Heart left ventricle (tissue), 16 donors: Measurements from ENCODE around the gene NTRK3. TPM values are rescaled to one million over a fixed set of nuclear protein-coding genes. Genes with fewer than 3 reads are reported as not detected.

Experiments
- ATAC-seq, 4 donors: fragments of 200-7000 bp; cut with Tn5 transposase; one replicate each; pipeline ENCODE4 v1.9.1; 2020 to 2022; ENCODE audit warnings: moderate library complexity in 4 of 4, mild to moderate bottlenecking in 3 of 4, moderate number of reproducible peaks in 1 of 4
- DNase-seq, 5 donors: peaks; one replicate each; pipeline ENCODE4 v3.0.0-alpha.2; 2020
- H3K27ac ChIP-seq, 12 donors: fragments of 200-600 bp; sonication (generic) in 4 of 12; one replicate each; pipeline versions ENCODE4 v1.5.0 to v1.8.0; 2016 to 2022; ENCODE audit warnings: mild to moderate bottlenecking in 2 of 12
- H3K27me3 ChIP-seq, 9 donors: fragments of 200-600 bp; sonication (generic) in 2 of 9; one replicate each; pipeline versions ENCODE4 v1.5.1 to v1.8.0; 2016 to 2022; ENCODE audit warnings: mild to moderate bottlenecking in 3 of 9
- H3K36me3 ChIP-seq, 9 donors: fragments of 200-600 bp; sonication (generic) in 2 of 9; one replicate each; pipeline versions ENCODE4 v1.5.0 to v1.8.0; 2018 to 2022; ENCODE audit warnings: mild to moderate bottlenecking in 2 of 9
- H3K4me1 ChIP-seq, 12 donors: fragments of 200-600 bp; sonication (generic) in 4 of 12; one replicate each; pipeline versions ENCODE4 v1.5.0 to v1.8.0; 2016 to 2022; ENCODE audit warnings: mild to moderate bottlenecking in 3 of 12
- H3K4me3 ChIP-seq, 12 donors: fragments of 200-600 bp; sonication (generic) in 4 of 12; one replicate each; pipeline versions ENCODE4 v1.5.0 to v1.8.0; 2017 to 2022; ENCODE audit warnings: mild to moderate bottlenecking in 9 of 12, moderate library complexity in 4 of 12
- H3K9me3 ChIP-seq, 12 donors: fragments of 200-600 bp; sonication (generic) in 4 of 12; one replicate each; pipeline versions ENCODE4 v1.5.0 to v1.8.0; 2016 to 2022; ENCODE audit warnings: mild to moderate bottlenecking in 1 of 12
- POLR2A ChIP-seq, 2 donors: fragments of 450-650 bp; IDR thresholded peaks; one replicate each; pipeline ENCODE4 v1.6.1; 2017; ENCODE audit warnings: antibody characterized with exemption in 2 of 2, mild to moderate bottlenecking in 2 of 2, moderate library complexity in 2 of 2
- WGBS, 4 donors: extraction: QIAGEN DNeasy Blood & Tissue Kit in 2 of 4; methylation state at CpG; one replicate each; pipeline versions ENCODE4 v1.1.5 to v1.1.7; 2013 to 2018; 5-methylcytosine and 5-hydroxymethylcytosine counted together
- intact Hi-C, 10 donors: fragments of 100-400 bp; cut with DNase I; formaldehyde crosslinking; loops; one replicate each; pipeline versions ENCODE4 v1.11.1 to v1.14.2; 2022
- polyA plus RNA-seq, 2 donors: library from polyadenylated mRNA; stranded (reverse); fragments of 200-250 nt; gene quantifications; one replicate each; pipeline ENCODE4 v1.2.3, GENCODE V29; 2013
- total RNA-seq, 9 donors: library from RNA; depleted of rRNA in 2 of 9; stranded (reverse); fragments of >200 nt in 2 of 9; fragmentation: NEBNext Ultra II Directional in 3 of 9; extraction: Animal tissue kit (Norgen Biotek cat#: 25700) in 3 of 9; gene quantifications; one replicate each; pipeline versions ENCODE4 v1.1.0 to v1.2.4, GENCODE V29; 2016 to 2023
- TF ChIP-seq, protein P1 (sequence below), 12 donors: fragments of 200-600 bp; sonication (generic) in 4 of 12; IDR thresholded peaks; one replicate each; pipeline versions ENCODE4 v1.5.0 to v1.8.0; 2018 to 2022; ENCODE audit warnings: antibody characterized with exemption in 12 of 12, mild to moderate bottlenecking in 5 of 12
- donor health status: ischemic (EF 13 %, LVEDD 7.1; RV severe dilation, severe dysfunction).
- donor health status: healthy with polysubstance abuse.
- donor health status: DM: no; HTN: yes; CAD: no.
- donor health status: DM: no; HTN: no; CAD: no.
- donor health status: ischemic (EF 25% LVEDD 6.9; RV normal size, moderate dysfunction).
- donor health status: ischemic (EF 25% LVEDD 5.7; RV mildly dilated, moderate dysfunction).
- donor health status: healthy.
- donor health status: DM: yes; HTN: yes; CAD: no.
- donor health status: ischemic (EF 35%, LVEDD 5.7; RV mildly dilated, moderate dysfunction).
- donor health status: nonischemic (EF 11% LVEDD 7.7; RV severe dilation, severe dysfunction).
- donor health status: DM: yes; HTN: yes; CAD: no.
- donor health status: PGD.
- donor health status: ischemic (EF 29% LVEDD 5.4; RV normal size, mild dysfunction).
- donor health status: nonischemic (EF 23%, LVEDD 6.1; RV moderate dilation, normal function).

Gene NTRK3
- total and polyA plus RNA-seq, 11 donors: 0.53 to 6.8 (median 2.0) TPM

- Histone ChIP-seq H3K4me3 (no peak overlapping the region), H3K36me3 (no peaks in the 10 kb centered on the region), H3K9me3 (no peaks in the 10 kb centered on the region), H3K27me3 (peaks cover 0 to 4% (median 0%) of the 10 kb centered on the region in 9 donors), H3K4me1 (no peaks in the 10 kb centered on the region), H3K27ac (no peak overlapping the region)
- intact Hi-C loops: no loop called here
- no peak for ATAC-seq
- WGBS, 4 donors: 78 to 87% (median 84%) methylated on average over 12 of the region's 12 CpGs
- DNase-seq: no peak
- TF ChIP-seq, protein P1, sequence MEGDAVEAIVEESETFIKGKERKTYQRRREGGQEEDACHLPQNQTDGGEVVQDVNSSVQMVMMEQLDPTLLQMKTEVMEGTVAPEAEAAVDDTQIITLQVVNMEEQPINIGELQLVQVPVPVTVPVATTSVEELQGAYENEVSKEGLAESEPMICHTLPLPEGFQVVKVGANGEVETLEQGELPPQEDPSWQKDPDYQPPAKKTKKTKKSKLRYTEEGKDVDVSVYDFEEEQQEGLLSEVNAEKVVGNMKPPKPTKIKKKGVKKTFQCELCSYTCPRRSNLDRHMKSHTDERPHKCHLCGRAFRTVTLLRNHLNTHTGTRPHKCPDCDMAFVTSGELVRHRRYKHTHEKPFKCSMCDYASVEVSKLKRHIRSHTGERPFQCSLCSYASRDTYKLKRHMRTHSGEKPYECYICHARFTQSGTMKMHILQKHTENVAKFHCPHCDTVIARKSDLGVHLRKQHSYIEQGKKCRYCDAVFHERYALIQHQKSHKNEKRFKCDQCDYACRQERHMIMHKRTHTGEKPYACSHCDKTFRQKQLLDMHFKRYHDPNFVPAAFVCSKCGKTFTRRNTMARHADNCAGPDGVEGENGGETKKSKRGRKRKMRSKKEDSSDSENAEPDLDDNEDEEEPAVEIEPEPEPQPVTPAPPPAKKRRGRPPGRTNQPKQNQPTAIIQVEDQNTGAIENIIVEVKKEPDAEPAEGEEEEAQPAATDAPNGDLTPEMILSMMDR (IDR thresholded peaks at IDR 0.05): no peak
- no peak for TF ChIP-seq POLR2A (IDR thresholded peaks at IDR 0.05)
These were observed 147.5 kb downstream of the NTRK3 start for GRCh38 chr15:88108991-88109390.

- ATAC-seq (no peak), DNase-seq (no peak)
- Histone ChIP-seq H3K4me1 (no peaks in the 10 kb centered on the region), H3K27ac (no peak overlapping the region), H3K9me3 (no peaks in the 10 kb centered on the region), H3K27me3 (peaks cover 0 to 4% (median 0%) of the 10 kb centered on the region in 9 donors), H3K4me3 (no peak overlapping the region), H3K36me3 (no peaks in the 10 kb centered on the region)
- intact Hi-C loops: no loop called here
- no peak for TF ChIP-seq POLR2A (IDR thresholded peaks at IDR 0.05)
- TF ChIP-seq, protein P1 (IDR thresholded peaks at IDR 0.05): no peak
These were observed 148.1 kb downstream of the NTRK3 start for GRCh38 chr15:88108477-88108876.

GRCh38 chr15:88106074-88106473, 150.5 kb downstream of the NTRK3 start:
- WGBS, 4 donors: 85 to 94% (median 91%) methylated on average over 4 to 6 of the region's 6 CpGs
- no peak for DNase-seq
- peaks cover 0 to 4% (median 0%) of the 10 kb centered on the region in 9 donors for H3K27me3 ChIP-seq
- H3K4me3 ChIP-seq: no peak overlapping the region
- H3K36me3 ChIP-seq: no peaks in the 10 kb centered on the region
- TF ChIP-seq, protein P1 (IDR thresholded peaks at IDR 0.05): no peak
- TF ChIP-seq POLR2A (IDR thresholded peaks at IDR 0.05): no peak
- intact Hi-C loops: no loop called here
- no peak overlapping the region for H3K27ac ChIP-seq
- H3K4me1 ChIP-seq: no peaks in the 10 kb centered on the region
- ATAC-seq: no peak
- H3K9me3 ChIP-seq: no peaks in the 10 kb centered on the region

DNA sequence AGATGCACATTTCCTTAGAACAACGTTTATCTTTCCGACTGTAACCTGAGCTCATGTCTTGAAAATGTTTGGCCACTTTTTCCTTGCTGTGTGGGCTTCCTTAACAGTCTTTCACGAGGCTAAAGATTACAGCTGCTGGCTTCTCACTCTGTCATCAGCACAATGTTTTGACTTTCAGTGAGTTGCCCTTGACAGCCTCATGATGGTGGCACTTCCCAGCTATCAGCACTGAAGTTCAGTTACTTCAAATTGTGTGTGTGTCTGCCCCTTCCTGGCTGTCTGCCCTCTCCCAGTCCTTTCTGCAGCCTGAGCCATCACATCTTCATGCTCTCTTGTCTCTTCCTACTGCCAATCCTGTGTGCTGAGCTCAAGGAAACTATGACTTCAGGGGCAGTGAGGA, 152.2 kb downstream of the NTRK3 start:
- Histone ChIP-seq H3K4me3 (no peak overlapping the region), H3K4me1 (no peaks in the 10 kb centered on the region), H3K9me3 (no peaks in the 10 kb centered on the region), H3K27me3 (no peaks in the 10 kb centered on the region), H3K27ac (no peak overlapping the region), H3K36me3 (no peaks in the 10 kb centered on the region)
- intact Hi-C loops: no loop called here
- no peak for DNase-seq
- peak in 2 of 4 donors; percentile 51 to 59 for ATAC-seq
- TF ChIP-seq POLR2A (IDR thresholded peaks at IDR 0.05): no peak
- TF ChIP-seq, protein P1 (IDR thresholded peaks at IDR 0.05): no peak
- WGBS, 4 donors: 28 to 37% (median 31%) methylated on average over 3 of the region's 3 CpGs
